Fibroblast of the aortic adventitia (primary cell): ENCODE data around the gene MYCBP. TPM values are rescaled to one million over a fixed set of nuclear protein-coding genes. Genes with fewer than 3 reads are reported as not detected.
"Not testable (repeated sequence)": the region's sequence is repeated elsewhere in the genome, so short reads cannot be mapped to it uniquely, and the experiment has no call there.

ENCODE experiments used
- DNase-seq: peaks from one replicate; pipeline ENCODE4 v3.0.0-alpha.2; 2010; ENCODE audit warnings: low read depth
- H3K4me3 ChIP-seq: 2 replicates; pipeline ENCODE4 v1.5.1; 2011; ENCODE audit warnings: low read depth, mild to moderate bottlenecking, control low read depth, low read length, moderate library complexity
- CTCF ChIP-seq: IDR thresholded peaks from 2 replicates; pipeline ENCODE4 v1.5.1; 2011; ENCODE audit warnings: mild to moderate bottlenecking, low read length, control low read depth, inconsistent platforms; ENCODE audit not compliant: insufficient read depth
- total RNA-seq: library from RNA; depleted of rRNA; stranded (reverse); fragments of >200 nt; gene quantifications from 2 replicates; pipeline ENCODE4 v1.2.3, GENCODE V29; 2012; ENCODE audit warnings: low replicate concordance

The MYCBP gene
- total RNA-seq = 8.9 and 10.5 TPM in 2 replicates

DNA sequence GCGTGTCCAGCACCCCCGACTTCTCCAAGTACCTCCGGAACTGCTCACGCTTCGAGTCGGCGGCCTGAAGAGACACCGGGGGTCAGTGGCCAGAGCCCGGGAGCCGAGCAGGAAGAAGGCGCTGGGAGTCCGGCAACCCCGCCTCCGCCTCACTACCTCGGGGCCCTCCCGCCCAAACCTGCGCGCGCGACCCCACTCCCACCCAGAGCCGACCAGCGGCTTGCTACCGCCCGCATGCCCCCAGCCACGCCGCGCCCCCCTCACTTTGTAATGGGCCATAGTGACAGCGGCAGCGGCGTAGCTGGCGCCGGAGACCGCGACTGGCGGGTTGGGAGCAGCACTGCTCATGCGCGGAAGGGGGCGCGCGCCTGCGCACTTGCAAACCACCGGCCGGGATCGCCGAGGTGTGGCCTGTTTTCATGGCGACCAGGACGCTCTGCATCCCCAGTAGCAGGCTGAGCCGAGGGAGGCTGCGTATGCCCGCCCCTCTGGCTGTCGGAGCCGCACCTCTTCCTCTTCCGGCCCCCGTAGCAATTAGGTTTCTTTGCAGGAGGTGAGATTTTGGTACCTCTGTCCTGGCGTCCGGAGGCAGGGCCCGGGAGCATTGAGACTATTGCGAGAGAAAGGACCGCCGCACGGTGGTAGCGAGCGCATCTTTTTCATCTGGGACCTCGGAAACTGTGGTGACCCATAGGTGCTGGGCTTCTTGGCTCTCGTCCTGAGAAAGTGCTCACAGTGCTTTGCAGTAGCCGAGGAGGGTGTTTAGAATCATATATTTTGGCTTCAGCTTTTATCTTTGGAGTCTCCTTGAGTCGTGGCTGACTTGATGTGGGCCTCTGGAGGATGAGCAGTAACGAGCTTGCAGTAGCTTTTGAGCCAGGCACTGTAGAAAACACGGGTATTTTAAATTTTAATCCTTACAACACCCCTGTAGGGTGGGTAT is at the start of gene MYCBP:
TSS of gene MYCBP (minus strand) at position 322 of the 943 bp plus-strand sequence. CDS start at position 279, 43 bp downstream.
- peak within 1 kb of the TSS; percentile 77 for H3K4me3 ChIP-seq
- DNase-seq = peak; percentile 94
- peak; percentile 13 for TF ChIP-seq CTCF

GRCh38 chr1:38919130-38919529 is 46.0 kb upstream of the MYCBP start:
- H3K4me3 ChIP-seq = no peak overlapping the region
- TF ChIP-seq CTCF = no peak
- DNase-seq = no peak

DNA sequence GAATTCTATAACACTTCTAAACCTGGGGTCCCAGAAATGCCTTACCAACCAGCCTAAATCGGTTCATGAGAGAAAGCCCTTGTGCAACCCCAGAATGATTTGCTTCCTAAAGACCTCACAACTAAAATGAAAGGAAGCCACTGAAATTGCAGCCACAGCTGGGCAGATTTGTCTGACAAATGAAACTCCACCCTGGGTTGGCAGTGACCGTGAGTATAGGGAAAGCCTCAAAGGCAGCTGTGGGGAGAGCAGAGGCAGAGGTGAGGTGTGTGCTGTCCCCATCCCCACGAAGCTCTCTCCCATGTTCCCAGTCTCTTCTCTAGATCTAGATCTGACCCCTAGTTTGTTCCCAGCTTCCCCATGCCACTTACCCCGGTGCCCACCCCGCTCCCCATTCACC is 45.4 kb upstream of the MYCBP start:
- TF ChIP-seq CTCF = no peak
- H3K4me3 ChIP-seq = no peak overlapping the region
- no peak for DNase-seq

GRCh38 chr1:38917772-38918171 is 44.6 kb upstream of the MYCBP start:
- no peak overlapping the region for H3K4me3 ChIP-seq
- no peak for TF ChIP-seq CTCF
- DNase-seq = no peak

- TF ChIP-seq CTCF = no peak
- no peak for DNase-seq
- no peak overlapping the region for H3K4me3 ChIP-seq
Measured at GRCh38 chr1:38917337-38917736, 44.2 kb upstream of the MYCBP start.

- H3K4me3 ChIP-seq = no peak overlapping the region
- no peak for DNase-seq
- no peak for TF ChIP-seq CTCF
Measured at GRCh38 chr1:38915352-38915948, 42.3 kb upstream of the MYCBP start.

GRCh38 chr1:38914908-38915307 is 41.8 kb upstream of the MYCBP start:
- DNase-seq, H3K4me3 ChIP-seq: not testable (repeated sequence)
